MM.1S (cell line): ENCODE data around the gene RNF6.

ENCODE experiments used
- DNase-seq: peaks from one replicate; pipeline ENCODE4 v3.0.0-alpha.2; 2015
- H2AFZ ChIP-seq: fragments of 300-600 bp; sonication (generic); 2 replicates; pipeline ENCODE4 v1.6.0; 2016; ENCODE audit warnings: antibody characterized with exemption, low read length
- H3F3A ChIP-seq: fragments of 300-600 bp; sonication (generic); 2 replicates; pipeline ENCODE4 v1.6.1; 2016; ENCODE audit warnings: mild to moderate bottlenecking, antibody characterized with exemption, low read length, moderate library complexity, mixed read lengths; ENCODE audit not compliant: insufficient read depth
- H3K27ac ChIP-seq: fragments of 300-600 bp; sonication (generic); 2 replicates; pipeline ENCODE4 v1.5.1; 2016; ENCODE audit warnings: mild to moderate bottlenecking, low read length
- H3K27me3 ChIP-seq: fragments of 300-600 bp; sonication (generic); replicated peaks from 2 replicates; pipeline ENCODE4 v1.6.0; 2016; ENCODE audit warnings: low read length; ENCODE audit not compliant: insufficient read depth
- H3K36me3 ChIP-seq: fragments of 300-600 bp; sonication (generic); replicated peaks from 2 replicates; pipeline ENCODE4 v1.6.1; 2016; ENCODE audit warnings: mild to moderate bottlenecking, low read length, mixed read lengths; ENCODE audit not compliant: insufficient read depth
- H3K4me1 ChIP-seq: fragments of 300-600 bp; sonication (generic); 2 replicates; pipeline ENCODE4 v1.6.1; 2016; ENCODE audit warnings: low read length, mixed read lengths
- H3K4me2 ChIP-seq: fragments of 300-600 bp; sonication (generic); 2 replicates; pipeline ENCODE4 v1.6.0; 2016; ENCODE audit warnings: low read depth, low read length
- H3K4me3 ChIP-seq: fragments of 300-600 bp; sonication (generic); 2 replicates; pipeline ENCODE4 v1.5.1; 2016; ENCODE audit warnings: low read length, mixed read lengths
- H3K79me2 ChIP-seq: fragments of 300-600 bp; sonication (generic); 2 replicates; pipeline ENCODE4 v1.6.1; 2016; ENCODE audit warnings: mixed run types, low read length, mixed read lengths
- H3K9ac ChIP-seq: fragments of 300-600 bp; sonication (generic); 2 replicates; pipeline ENCODE4 v1.6.1; 2016; ENCODE audit warnings: low read length, mixed read lengths
- H3K9me2 ChIP-seq: fragments of 300-600 bp; sonication (generic); replicated peaks from 2 replicates; pipeline ENCODE4 v1.6.1; 2016; ENCODE audit warnings: mild to moderate bottlenecking, low read length, mixed read lengths; ENCODE audit not compliant: insufficient read depth
- H3K9me3 ChIP-seq: fragments of 300-600 bp; sonication (generic); replicated peaks from 2 replicates; pipeline ENCODE4 v1.6.1; 2016; ENCODE audit warnings: mild to moderate bottlenecking, low read length, mixed read lengths; ENCODE audit not compliant: insufficient read depth
- H4K20me1 ChIP-seq: fragments of 300-600 bp; sonication (generic); 2 replicates; pipeline ENCODE4 v1.6.1; 2016; ENCODE audit warnings: mild to moderate bottlenecking, low read length, moderate library complexity, mixed read lengths; ENCODE audit not compliant: insufficient read depth
- EZH2 ChIP-seq: fragments of 300-600 bp; sonication (generic); optimal IDR thresholded peaks from 2 replicates; pipeline ENCODE3; 2017; ENCODE audit warnings: low read depth, mild to moderate bottlenecking, antibody characterized with exemption, low read length, mixed read lengths
- EZH2phosphoT487 ChIP-seq: fragments of 300-600 bp; sonication (generic); IDR thresholded peaks from 2 replicates; pipeline ENCODE4 v1.6.1; 2018; ENCODE audit warnings: antibody characterized with exemption, low read length
- TF ChIP-seq, protein P1 (sequence below): fragments of 300-600 bp; sonication (generic); IDR thresholded peaks from 2 replicates; pipeline ENCODE4 v1.5.1; 2016; ENCODE audit warnings: antibody characterized with exemption, low read length, mixed read lengths

RNF6 gene

DNA sequence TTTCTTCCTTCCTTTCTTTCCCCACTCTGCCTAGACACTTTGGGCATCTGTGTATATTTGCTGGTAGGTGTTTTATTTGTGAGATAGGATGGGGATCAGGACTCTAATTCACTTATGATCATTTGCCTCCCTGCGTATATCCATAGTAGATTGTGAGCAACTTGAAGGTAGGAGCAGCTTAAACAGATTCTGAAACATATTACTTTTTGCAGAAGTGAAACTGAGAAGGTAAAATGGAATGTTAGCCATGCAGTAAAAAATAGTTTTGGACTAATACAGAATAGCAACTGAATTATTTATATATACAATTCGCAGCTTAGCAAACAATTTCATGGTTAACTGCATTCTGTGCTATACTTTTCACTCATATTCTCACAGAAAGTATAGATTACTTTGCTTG, 38.7 kb downstream of the RNF6 start:
- Histone ChIP-seq H3K27me3 (no peaks in the 10 kb centered on the region), H4K20me1 (no peaks in the 10 kb centered on the region), H3K79me2 (no peaks in the 10 kb centered on the region), H3K4me1 (no peaks in the 10 kb centered on the region), H3K4me2 (no peak overlapping the region), H3K9ac (no peak overlapping the region), H3K27ac (no peak overlapping the region), H3F3A (peaks cover 8% of the 10 kb centered on the region), H3K9me2 (no peaks in the 10 kb centered on the region), H3K4me3 (no peak overlapping the region), H3K9me3 (no peaks in the 10 kb centered on the region), H2AFZ (no peak overlapping the region), H3K36me3 (no peaks in the 10 kb centered on the region)
- no peak for TF ChIP-seq EZH2phosphoT487
- TF ChIP-seq EZH2 = no peak
- TF ChIP-seq, protein P1, sequence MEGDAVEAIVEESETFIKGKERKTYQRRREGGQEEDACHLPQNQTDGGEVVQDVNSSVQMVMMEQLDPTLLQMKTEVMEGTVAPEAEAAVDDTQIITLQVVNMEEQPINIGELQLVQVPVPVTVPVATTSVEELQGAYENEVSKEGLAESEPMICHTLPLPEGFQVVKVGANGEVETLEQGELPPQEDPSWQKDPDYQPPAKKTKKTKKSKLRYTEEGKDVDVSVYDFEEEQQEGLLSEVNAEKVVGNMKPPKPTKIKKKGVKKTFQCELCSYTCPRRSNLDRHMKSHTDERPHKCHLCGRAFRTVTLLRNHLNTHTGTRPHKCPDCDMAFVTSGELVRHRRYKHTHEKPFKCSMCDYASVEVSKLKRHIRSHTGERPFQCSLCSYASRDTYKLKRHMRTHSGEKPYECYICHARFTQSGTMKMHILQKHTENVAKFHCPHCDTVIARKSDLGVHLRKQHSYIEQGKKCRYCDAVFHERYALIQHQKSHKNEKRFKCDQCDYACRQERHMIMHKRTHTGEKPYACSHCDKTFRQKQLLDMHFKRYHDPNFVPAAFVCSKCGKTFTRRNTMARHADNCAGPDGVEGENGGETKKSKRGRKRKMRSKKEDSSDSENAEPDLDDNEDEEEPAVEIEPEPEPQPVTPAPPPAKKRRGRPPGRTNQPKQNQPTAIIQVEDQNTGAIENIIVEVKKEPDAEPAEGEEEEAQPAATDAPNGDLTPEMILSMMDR = no peak
- DNase-seq = no peak

DNA sequence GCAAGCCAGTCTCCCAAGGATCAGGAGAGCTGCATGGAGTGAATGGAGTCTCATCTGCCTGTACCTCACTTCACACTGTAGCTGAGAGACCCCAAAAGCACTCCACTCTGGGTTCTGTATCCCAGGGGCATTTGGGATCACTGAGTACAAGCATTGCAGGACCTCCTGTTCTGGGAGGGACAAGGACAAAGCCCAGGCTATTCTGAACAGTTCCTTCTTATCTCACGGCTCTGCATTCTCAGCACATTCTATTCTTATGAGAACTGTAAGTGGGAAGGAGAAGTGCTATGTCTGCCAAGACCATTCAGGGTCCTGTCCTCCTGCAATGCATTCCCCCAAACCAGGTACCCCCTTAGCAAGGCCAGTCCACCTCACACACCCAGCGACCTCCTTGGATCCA, 42.8 kb downstream of the RNF6 start:
- H3K4me1 ChIP-seq = no peaks in the 10 kb centered on the region
- no peak for DNase-seq
- H3K4me3 ChIP-seq = no peak overlapping the region
- H3K27ac ChIP-seq = no peak overlapping the region
- H3K9me2 ChIP-seq = no peaks in the 10 kb centered on the region
- TF ChIP-seq EZH2 (no peak), EZH2phosphoT487 (no peak)
- TF ChIP-seq, protein P1 = no peak
- no peaks in the 10 kb centered on the region for H3K36me3 ChIP-seq
- H3K4me2 ChIP-seq = no peak overlapping the region
- H3K9me3 ChIP-seq = no peaks in the 10 kb centered on the region
- H3F3A ChIP-seq = no peaks in the 10 kb centered on the region
- no peaks in the 10 kb centered on the region for H4K20me1 ChIP-seq
- H3K9ac ChIP-seq = no peak overlapping the region
- H3K27me3 ChIP-seq = no peaks in the 10 kb centered on the region
- no peak overlapping the region for H2AFZ ChIP-seq
- no peaks in the 10 kb centered on the region for H3K79me2 ChIP-seq

DNA sequence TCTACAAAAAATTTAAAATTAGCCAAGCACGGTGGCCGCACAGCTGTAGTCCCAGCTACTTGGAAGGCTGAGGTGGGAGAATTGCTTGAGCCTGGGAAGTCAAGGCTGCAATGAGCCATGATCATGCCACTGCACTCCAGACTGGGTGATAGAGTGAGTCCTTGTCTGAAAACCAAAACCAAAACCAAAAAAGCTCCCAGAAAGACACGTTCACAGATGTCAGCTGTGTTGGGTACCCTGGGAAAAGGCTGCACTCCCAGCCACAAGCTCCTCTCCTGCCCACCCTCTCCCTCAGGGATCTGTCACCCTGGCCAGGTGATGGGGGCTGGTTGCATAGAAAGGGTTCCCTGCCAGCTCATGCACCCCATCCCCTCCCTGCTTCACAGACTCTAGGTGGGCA, 53.3 kb downstream of the RNF6 start:
- Histone ChIP-seq H3K27me3 (no peaks in the 10 kb centered on the region), H3F3A (no peaks in the 10 kb centered on the region), H3K27ac (no peak overlapping the region), H3K4me1 (no peaks in the 10 kb centered on the region), H2AFZ (peak overlapping the region; percentile 78), H4K20me1 (no peaks in the 10 kb centered on the region), H3K9me2 (no peaks in the 10 kb centered on the region), H3K4me3 (no peak overlapping the region; the same call in 1 of the 2 replicates), H3K79me2 (no peaks in the 10 kb centered on the region), H3K9ac (no peak overlapping the region), H3K4me2 (peak overlapping the region; percentile 27; the same call in 1 of the 2 replicates), H3K36me3 (no peaks in the 10 kb centered on the region), H3K9me3 (no peaks in the 10 kb centered on the region)
- TF ChIP-seq EZH2phosphoT487 (no peak), EZH2 (no peak)
- TF ChIP-seq, protein P1 = no peak
- DNase-seq = peak; percentile 18
